ENCODE measurements around the gene TRPV3. TPM values are rescaled to one million over a fixed set of nuclear protein-coding genes. Genes with fewer than 3 reads are reported as not detected.

The TRPV3 gene
- total and polyA plus RNA-seq, 9 of the 15 experiments (the other 6 are each of a cell fraction or from before 2014, with no cell fraction given), result 0.03 to 0.42 (median 0.11) TPM; not detected in 1

GRCh38 chr17:3526971-3527370, 30.6 kb downstream of the TRPV3 start (continued):
- TF ChIP-seq TCFL5 (CRISPR knock-in tag; conservative IDR thresholded peaks at IDR 0.05), result no peak
- TF ChIP-seq ZNF253 (CRISPR knock-in tag; conservative IDR thresholded peaks at IDR 0.05), result no peak
- no peak for TF ChIP-seq ZNF699 (CRISPR knock-in tag; IDR thresholded peaks at IDR 0.05; ENCODE audit: insufficient replicate concordance)
- no peak for TF ChIP-seq MTA2 (IDR thresholded peaks at IDR 0.05; ENCODE audit: low read depth)
- no peak for TF ChIP-seq TRIM25 (IDR thresholded peaks at IDR 0.05; ENCODE audit: borderline replicate concordance)
- TF ChIP-seq NR4A1 (CRISPR knock-in tag; IDR thresholded peaks at IDR 0.05), result no peak
- TF ChIP-seq NR4A1 (tag; IDR thresholded peaks at IDR 0.05), result no peak

- 1% methylated on average over 12 of the region's 12 CpGs for WGBS (ENCODE audit: insufficient coverage, low coverage, missing lambda C conversion rate)
- CTCF ChIA-PET (ENCODE audit: low intra/inter-chr PET ratio), result no interaction called here
- intact Hi-C loops (cut with micrococcal nuclease), result no loop called here
These were observed 31.1 kb downstream of the TRPV3 start for GRCh38 chr17:3526491-3526890.

More at GRCh38 chr17:3526491-3526890, 31.1 kb downstream of the TRPV3 start:
- Histone ChIP-seq H3K4me1 (replicated peaks in 1 of 2; ENCODE audit: control insufficient read depth in 2 of 2, insufficient read depth in 2 of 2, low read length in 2 of 2) (no peaks in the 10 kb centered on the region), H3K9me3 (replicated peaks; ENCODE audit: control insufficient read depth, insufficient read depth, low read depth, low read length) (no peaks in the 10 kb centered on the region), H3K4me3 (no peak overlapping the region), H3K9me1 (ENCODE audit: control insufficient read depth, insufficient read depth, low read length) (no peaks in the 10 kb centered on the region), H3K36me3 (ENCODE audit: control insufficient read depth, insufficient read depth, low read length) (no peaks in the 10 kb centered on the region), H3K27ac (ENCODE audit: extremely low read depth, low read depth, low read length) (no peak overlapping the region), H2AFZ (ENCODE audit: low read depth, low read length) (no peak overlapping the region), H3K9ac (ENCODE audit: insufficient read depth in 1 of 2, low read depth in 2 of 2, low read length in 2 of 2) (no peak overlapping the region), H3K4me2 (ENCODE audit: insufficient read depth, low read length) (no peak overlapping the region), H3K79me2 (ENCODE audit: control insufficient read depth, insufficient read depth, low read length) (no peaks in the 10 kb centered on the region), H3K27me3 (ENCODE audit: control insufficient read depth in 2 of 2, insufficient read depth in 2 of 2, low read length in 2 of 2) (peaks cover 13 to 56% of the 10 kb centered on the region in 2 experiments; a peak in 4 of 5 replicates), H4K20me1 (replicated peaks; ENCODE audit: control insufficient read depth, insufficient read depth, low read length) (no peaks in the 10 kb centered on the region)
- no peak for ATAC-seq
- POLR2A ChIA-PET, result no interaction called here
- BruUV-seq (replicated peaks), result no TSS peak
- no peak for DNase-seq (ENCODE audit: extremely low read depth in 1 of 4, low spot score in 3 of 4)
- FAIRE-seq, result no peak
- TF ChIP-seq SMARCA4 (IDR thresholded peaks at IDR 0.05), result no peak
- no peak for TF ChIP-seq HDGF (IDR thresholded peaks at IDR 0.05)
- TF ChIP-seq NFIC (IDR thresholded peaks at IDR 0.05), result no peak
- TF ChIP-seq HMGXB4 (CRISPR knock-in tag; IDR thresholded peaks at IDR 0.05), result no peak
- TF ChIP-seq TEAD4 (IDR thresholded peaks at IDR 0.05; ENCODE audit: low read length), result no peak
- no peak for TF ChIP-seq TEAD4 (CRISPR knock-in tag; IDR thresholded peaks at IDR 0.05; ENCODE audit: borderline replicate concordance)
- TF ChIP-seq PTRF (tag; IDR thresholded peaks at IDR 0.05), result no peak
- in situ Hi-C loops (cut with MboI), result no loop called here
